Breast epithelium (tissue), 4 donors: ENCODE measurements around the gene SLC38A6. TPM values are rescaled to one million over a fixed set of nuclear protein-coding genes. Genes with fewer than 3 reads are reported as not detected.

Experiments used
- DNase-seq, 2 donors: peaks; one replicate each; pipeline ENCODE4 v3.0.0-alpha.2; 2019; ENCODE audit warnings: low spot score in 2 of 2
- H3K27ac ChIP-seq, 2 donors: fragments of 200-600 bp; sonication (generic) in 1 of 2; one replicate each; pipeline ENCODE4 v1.5.1; 2016 to 2019; ENCODE audit warnings: mild to moderate bottlenecking in 1 of 2
- H3K27me3 ChIP-seq, 2 donors: fragments of 200-600 bp; sonication (generic) in 1 of 2; one replicate each; pipeline versions ENCODE4 v1.5.1 to v1.6.0; 2017 to 2019; ENCODE audit warnings: control low read depth in 1 of 2, mild to moderate bottlenecking in 1 of 2
- H3K36me3 ChIP-seq: fragments of 200-600 bp; one replicate; pipeline ENCODE4 v1.5.1; 2019
- H3K4me1 ChIP-seq, 2 donors: fragments of 200-600 bp; sonication (generic); one replicate each; pipeline ENCODE4 v1.5.1; 2016 to 2019; ENCODE audit warnings: control low read depth in 1 of 2
- H3K4me3 ChIP-seq, 3 donors: fragments of 200-600 bp; sonication (generic); 1 replicate in 2 of 3; 2 replicates in 1 of 3; pipeline ENCODE4 v1.5.1; 2016 to 2019; ENCODE audit warnings: mild to moderate bottlenecking in 3 of 3, moderate library complexity in 2 of 3
- H3K9me3 ChIP-seq, 2 donors: fragments of 200-600 bp; sonication (generic) in 1 of 2; one replicate each; pipeline ENCODE4 v1.5.1; 2016 to 2019; ENCODE audit warnings: control low read depth in 1 of 2
- CTCF ChIP-seq, 3 donors: fragments of 450-650 bp; IDR thresholded peaks; one replicate each; pipeline ENCODE4 v1.5.1; 2016 to 2017; ENCODE audit warnings: antibody characterized with exemption in 3 of 3, mild to moderate bottlenecking in 3 of 3, moderate library complexity in 3 of 3
- POLR2A ChIP-seq: fragments of 450-650 bp; IDR thresholded peaks from one replicate; pipeline ENCODE4 v1.6.1; 2016; ENCODE audit warnings: antibody characterized with exemption, mild to moderate bottlenecking, moderate library complexity
- POLR2AphosphoS5 ChIP-seq, 3 donors: sonication (generic); formaldehyde crosslinking; IDR thresholded peaks; one replicate each; pipeline ENCODE4 v1.6.1; 2017; ENCODE audit warnings: antibody characterized with exemption in 3 of 3
- intact Hi-C: fragments of 100-400 bp; cut with DNase I; formaldehyde crosslinking; loops from one replicate; pipeline ENCODE4 v1.15.1; 2023; ENCODE audit warnings: low total_unique reads
- total RNA-seq, 3 donors: library from RNA; depleted of rRNA; stranded (reverse); fragments of >200 nt; gene quantifications; one replicate each; pipeline ENCODE4 v1.1.0, GENCODE V29; 2016

SLC38A6 gene
- total RNA-seq, 3 donors from 2014 or later = 39.7 to 45.0 (median 44.1) TPM

GRCh38 chr14:61076556-61076955 is 95.5 kb downstream of the SLC38A6 start:
- H3K27ac ChIP-seq = no peak overlapping the region

GRCh38 chr14:61077437-61077836 is 96.4 kb downstream of the SLC38A6 start:
- intact Hi-C loops = no loop called here
- Histone ChIP-seq H3K27ac (no peak overlapping the region), H3K27me3 (no peaks in the 10 kb centered on the region), H3K9me3 (no peaks in the 10 kb centered on the region), H3K36me3 (no peaks in the 10 kb centered on the region), H3K4me1 (no peaks in the 10 kb centered on the region), H3K4me3 (no peak overlapping the region)
- TF ChIP-seq POLR2A (no peak), CTCF (IDR thresholded peaks at IDR 0.05) (no peak), POLR2AphosphoS5 (IDR thresholded peaks at IDR 0.05) (no peak)
- DNase-seq = no peak

More at GRCh38 chr14:61076556-61076955, 95.5 kb downstream of the SLC38A6 start:
- H3K4me3 ChIP-seq = no peak overlapping the region
- H3K36me3 ChIP-seq = no peaks in the 10 kb centered on the region
- no peaks in the 10 kb centered on the region for H3K4me1 ChIP-seq
- H3K27me3 ChIP-seq = no peaks in the 10 kb centered on the region
- no peak for DNase-seq
- H3K9me3 ChIP-seq = no peaks in the 10 kb centered on the region
- intact Hi-C loops = no loop called here
- TF ChIP-seq POLR2AphosphoS5 (IDR thresholded peaks at IDR 0.05) (no peak), POLR2A (no peak), CTCF (IDR thresholded peaks at IDR 0.05) (no peak)

GRCh38 chr14:61077951-61078720 is 97.1 kb downstream of the SLC38A6 start:
- no peaks in the 10 kb centered on the region for H3K36me3 ChIP-seq
- TF ChIP-seq POLR2AphosphoS5 (IDR thresholded peaks at IDR 0.05) = no peak
- TF ChIP-seq CTCF (IDR thresholded peaks at IDR 0.05) = no peak
- TF ChIP-seq POLR2A = no peak
- no peak overlapping the region for H3K27ac ChIP-seq
- no peaks in the 10 kb centered on the region for H3K9me3 ChIP-seq
- no peak for DNase-seq
- no peaks in the 10 kb centered on the region for H3K4me1 ChIP-seq
- H3K4me3 ChIP-seq = no peak overlapping the region
- no peaks in the 10 kb centered on the region for H3K27me3 ChIP-seq
- intact Hi-C loops = no loop called here

- DNase-seq = no peak
- TF ChIP-seq POLR2AphosphoS5 (IDR thresholded peaks at IDR 0.05) (no peak), CTCF (IDR thresholded peaks at IDR 0.05) (no peak), POLR2A (no peak)
- intact Hi-C loops = no loop called here
- H3K4me1 ChIP-seq = no peaks in the 10 kb centered on the region
- no peak overlapping the region for H3K27ac ChIP-seq
- H3K36me3 ChIP-seq = no peaks in the 10 kb centered on the region
- H3K4me3 ChIP-seq = no peak overlapping the region
- no peaks in the 10 kb centered on the region for H3K9me3 ChIP-seq
- H3K27me3 ChIP-seq = no peaks in the 10 kb centered on the region
Measured at GRCh38 chr14:61080591-61081010, 99.6 kb downstream of the SLC38A6 start.

- no peaks in the 10 kb centered on the region for H3K4me1 ChIP-seq
- no peak overlapping the region for H3K4me3 ChIP-seq
- H3K9me3 ChIP-seq = no peaks in the 10 kb centered on the region
- no peak for TF ChIP-seq CTCF (IDR thresholded peaks at IDR 0.05)
- TF ChIP-seq POLR2A = no peak
- no peak for TF ChIP-seq POLR2AphosphoS5 (IDR thresholded peaks at IDR 0.05)
- H3K36me3 ChIP-seq = no peaks in the 10 kb centered on the region
- intact Hi-C loops = no loop called here
- no peak for DNase-seq
- H3K27ac ChIP-seq = no peak overlapping the region
- H3K27me3 ChIP-seq = no peaks in the 10 kb centered on the region
Measured at GRCh38 chr14:61088081-61088480, 107.0 kb downstream of the SLC38A6 start.
